HG03432 (cell line): ENCODE data around the gene ARFGEF3.

Source experiments
- ATAC-seq: cut with Tn5 transposase; IDR thresholded peaks from one replicate; pipeline ENCODE4 v1.9.1; 2021; ENCODE audit warnings: mild to moderate bottlenecking, moderate library complexity; ENCODE audit not compliant: unreplicated experiment

ARFGEF3 gene

GRCh38 chr6:138161088-138161337 lies 726 bp upstream of the ARFGEF3 start:
- ATAC-seq, result no peak

GRCh38 chr6:138162111-138162954 lies 594 bp downstream of the ARFGEF3 start:
- ATAC-seq, result peak; percentile 12

GRCh38 chr6:138162955-138163575 lies 1.3 kb downstream of the ARFGEF3 start:
- ATAC-seq, result no peak

DNA sequence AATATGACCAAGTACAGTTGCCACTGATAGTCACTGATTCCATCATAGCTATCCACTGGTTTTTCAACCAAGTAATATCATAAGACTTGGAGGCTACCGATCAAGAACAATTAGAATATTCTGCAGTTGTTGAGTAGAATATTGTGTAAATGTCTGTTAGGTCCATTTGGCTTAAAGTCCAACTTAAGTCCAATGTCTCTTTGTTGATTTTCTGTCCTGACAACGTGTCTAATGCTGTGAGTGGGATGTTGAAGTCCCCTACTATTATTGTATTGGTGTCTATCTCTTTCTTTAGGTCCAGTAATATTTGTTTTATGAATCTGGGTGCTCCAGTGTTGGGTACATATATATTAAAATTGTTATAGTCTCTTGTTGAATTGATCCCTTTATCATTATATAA lies 13.9 kb downstream of the ARFGEF3 start:
- ATAC-seq, result no peak

DNA sequence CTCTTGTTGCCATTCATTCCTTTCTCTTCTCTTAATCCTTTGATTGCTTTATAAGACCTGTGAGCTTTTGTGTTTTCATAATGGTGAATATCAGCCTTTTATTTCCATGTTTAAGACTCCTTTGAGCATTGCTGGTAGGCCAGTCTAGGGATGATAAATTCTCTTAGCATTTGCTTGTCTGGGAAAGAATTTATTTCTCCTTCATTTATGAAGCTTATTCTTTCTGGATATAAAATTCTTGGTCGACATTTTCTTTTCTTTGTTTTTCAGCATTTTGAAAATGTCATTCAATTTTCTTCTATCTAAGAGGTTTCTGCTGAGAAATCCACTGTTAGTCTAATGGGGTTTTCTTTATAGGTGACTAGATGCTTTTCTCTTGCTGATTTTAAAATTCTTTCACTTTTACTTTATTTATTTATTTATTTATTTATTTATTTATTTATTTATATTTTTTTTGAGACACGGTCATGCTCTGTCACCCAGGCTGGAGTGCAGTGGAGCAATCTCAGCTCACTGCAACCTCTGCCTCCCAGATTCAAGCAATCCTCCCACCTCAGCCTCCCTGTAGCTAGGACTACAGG lies 15.0 kb downstream of the ARFGEF3 start:
- ATAC-seq, result no peak

DNA sequence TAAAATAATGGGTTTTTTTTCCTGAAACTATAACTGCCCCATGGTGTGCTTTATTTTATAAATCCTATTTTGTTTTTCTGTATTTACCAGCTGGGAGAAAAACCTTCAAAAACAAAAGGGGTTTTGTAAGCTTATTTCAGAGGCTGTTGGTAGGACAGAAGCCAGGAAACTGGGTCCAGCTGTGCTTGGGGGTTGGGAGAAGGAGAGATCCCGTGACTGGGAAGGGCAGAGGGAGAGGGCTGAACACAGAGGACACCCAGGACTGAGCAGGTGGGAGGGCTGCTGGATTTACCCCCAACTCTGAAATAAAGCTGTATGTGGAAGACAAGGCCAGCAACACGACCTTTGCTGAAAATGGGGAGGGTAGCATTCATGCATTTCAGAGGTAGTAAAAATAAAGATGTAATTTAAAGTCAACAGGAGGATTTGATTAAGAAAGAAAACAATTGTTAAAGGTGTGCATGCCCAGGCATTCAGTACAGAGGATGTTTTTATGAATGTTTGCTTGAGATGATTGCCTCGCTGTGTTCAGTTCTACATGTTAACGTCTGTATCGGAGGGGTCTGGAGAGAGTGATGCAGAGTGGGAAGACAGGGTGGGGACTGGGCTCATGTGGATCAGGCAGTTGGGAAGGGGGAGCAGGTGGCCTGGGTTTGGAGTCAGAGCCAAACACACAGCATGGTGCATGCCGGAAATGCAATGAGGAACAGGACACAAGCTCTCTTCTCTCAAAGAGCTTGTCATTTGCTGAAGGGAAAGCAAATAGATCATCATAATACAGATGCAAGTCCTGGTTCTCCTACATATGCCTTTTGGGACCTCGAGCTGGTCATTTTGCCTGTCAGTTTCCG lies 21.4 kb downstream of the ARFGEF3 start:
- no peak for ATAC-seq

DNA sequence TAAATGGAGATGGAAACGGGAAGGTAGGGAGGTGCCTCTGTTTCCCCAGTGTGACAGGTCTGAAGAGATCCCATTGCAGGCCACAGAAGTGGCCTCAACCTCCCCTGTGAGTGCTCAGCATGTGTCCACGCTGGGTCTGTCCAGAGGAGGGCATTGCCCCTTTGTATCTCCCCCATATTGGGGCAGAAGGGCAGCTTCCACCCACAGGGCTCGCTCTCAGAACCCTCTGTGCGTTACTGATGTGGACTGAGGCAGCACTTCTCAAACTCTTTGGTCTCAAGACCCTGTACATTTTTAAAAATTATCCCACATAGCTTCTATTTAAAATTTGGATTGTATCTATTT lies 22.0 kb downstream of the ARFGEF3 start:
- no peak for ATAC-seq

DNA sequence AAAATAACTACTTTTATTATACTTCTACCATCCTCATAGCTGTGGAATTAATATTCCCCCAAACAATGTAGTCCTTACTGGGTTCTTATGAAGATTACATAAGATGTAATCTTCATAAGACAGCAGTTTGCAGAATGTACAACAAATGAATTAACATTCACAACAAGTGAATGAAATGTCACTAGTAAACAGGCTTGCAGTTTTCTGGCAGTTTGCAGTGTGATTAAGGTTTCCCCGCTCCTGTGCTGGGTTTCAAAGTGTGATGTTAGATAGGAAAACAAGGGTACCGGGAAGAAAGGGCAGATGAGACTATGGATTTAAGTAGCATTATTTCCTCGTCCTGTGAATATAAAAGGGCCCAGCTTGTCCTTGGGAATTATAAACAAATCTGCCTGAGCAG lies 22.5 kb downstream of the ARFGEF3 start:
- ATAC-seq, result no peak

GRCh38 chr6:138187156-138187555 lies 25.4 kb downstream of the ARFGEF3 start:
- ATAC-seq, result no peak

DNA sequence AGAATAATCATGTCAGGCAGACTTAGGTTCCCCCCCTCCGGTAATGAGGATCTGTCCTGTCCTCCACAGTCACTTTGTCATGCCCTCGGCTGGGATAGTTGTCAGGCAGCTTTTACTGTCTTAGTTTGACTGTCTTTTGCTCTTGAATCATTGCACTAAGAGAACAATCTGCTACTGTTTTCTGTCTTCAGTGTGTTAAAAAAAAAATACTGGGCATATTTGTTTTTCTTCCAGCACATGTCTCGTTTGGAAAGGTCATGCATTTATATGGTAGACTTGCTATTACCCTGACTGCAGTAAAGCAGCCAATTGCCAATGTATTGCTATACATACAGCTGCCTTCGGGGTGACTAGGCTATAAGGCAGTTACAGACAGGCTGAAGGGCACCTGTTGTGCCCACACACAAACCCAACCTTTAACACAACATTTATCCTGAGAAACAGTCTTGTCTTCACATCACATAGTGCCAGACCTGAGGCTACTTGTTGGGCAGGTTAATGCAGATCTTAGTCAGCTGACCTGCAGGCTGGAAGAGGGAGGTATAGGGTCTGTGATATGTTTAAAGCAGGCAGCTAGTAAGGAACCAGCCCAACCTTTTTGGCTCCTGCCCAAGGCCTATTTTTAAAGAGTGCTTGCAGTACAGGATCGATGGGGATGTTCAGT lies 26.7 kb downstream of the ARFGEF3 start:
- no peak for ATAC-seq

DNA sequence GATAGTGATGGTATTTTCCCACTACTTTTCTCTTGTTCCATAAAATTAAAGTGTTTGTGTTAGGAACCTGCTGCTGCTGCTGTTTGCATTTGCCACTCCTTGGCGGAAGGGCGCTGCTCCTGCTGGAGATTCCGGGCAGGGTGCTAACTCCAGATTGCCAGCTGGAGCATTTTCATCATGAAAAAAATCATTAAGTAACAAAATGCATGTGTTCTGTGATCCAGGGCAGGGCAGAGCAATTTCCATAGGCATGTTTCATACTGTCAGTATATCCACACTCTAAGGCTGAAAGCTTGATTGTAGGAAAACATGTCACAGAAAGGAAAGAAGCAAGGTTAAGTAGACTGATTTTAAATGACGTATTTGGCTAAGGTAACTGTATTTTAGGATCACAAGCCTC lies 32.5 kb downstream of the ARFGEF3 start:
- no peak for ATAC-seq

DNA sequence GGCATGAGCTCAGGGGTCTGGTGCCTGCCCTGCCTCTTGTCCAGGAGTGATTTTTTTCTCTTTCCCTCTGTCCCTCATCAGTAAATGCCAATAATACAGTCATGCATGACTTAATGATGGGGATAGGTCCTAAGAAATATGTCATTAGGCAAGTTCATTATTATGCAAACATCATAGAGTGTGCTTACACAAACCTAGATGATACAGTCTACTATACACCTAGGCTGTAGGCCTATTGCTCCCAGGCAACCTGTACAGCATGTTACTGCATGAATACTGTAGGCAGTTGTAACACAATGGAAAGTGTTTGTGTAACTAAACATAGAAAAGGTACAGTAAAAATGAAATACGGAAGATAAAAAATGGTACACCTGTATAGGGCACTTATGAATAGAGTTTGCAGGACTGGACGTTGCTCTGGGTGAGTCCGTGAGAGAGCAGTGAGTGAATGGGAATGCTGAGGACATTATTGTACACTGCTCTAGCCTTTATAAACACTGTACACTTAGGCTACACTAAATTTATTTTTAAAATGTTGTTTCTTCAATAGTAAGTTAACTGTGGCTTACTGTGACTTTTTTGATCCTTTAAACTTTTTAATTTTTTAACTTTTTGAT lies 34.5 kb downstream of the ARFGEF3 start:
- ATAC-seq, result no peak

- no peak for ATAC-seq
Observed at GRCh38 chr6:138197570-138197969, 35.8 kb downstream of the ARFGEF3 start.

- no peak for ATAC-seq
Observed at GRCh38 chr6:138198430-138199091, 36.8 kb downstream of the ARFGEF3 start.

- ATAC-seq, result no peak
Observed at GRCh38 chr6:138201836-138202235, 40.1 kb downstream of the ARFGEF3 start.

DNA sequence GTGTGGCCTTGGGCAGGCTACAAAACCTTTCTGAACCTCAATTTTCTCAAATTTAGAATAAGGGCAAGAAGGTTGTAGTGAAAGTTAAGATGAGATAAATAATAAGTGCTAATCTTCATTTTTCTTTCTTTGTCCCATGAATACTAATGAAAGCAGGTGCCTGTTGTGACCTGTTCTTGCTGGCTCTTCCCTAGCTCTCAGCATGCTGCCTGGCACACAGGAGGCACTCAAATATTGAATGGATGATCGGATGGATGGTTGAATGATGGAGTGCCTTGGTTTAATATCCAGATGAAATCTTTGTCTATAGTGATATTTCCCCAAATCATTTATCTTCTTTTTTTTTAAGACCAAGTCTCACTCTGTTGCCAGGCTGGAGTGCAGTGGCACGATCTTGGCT lies 41.6 kb downstream of the ARFGEF3 start:
- no peak for ATAC-seq

DNA sequence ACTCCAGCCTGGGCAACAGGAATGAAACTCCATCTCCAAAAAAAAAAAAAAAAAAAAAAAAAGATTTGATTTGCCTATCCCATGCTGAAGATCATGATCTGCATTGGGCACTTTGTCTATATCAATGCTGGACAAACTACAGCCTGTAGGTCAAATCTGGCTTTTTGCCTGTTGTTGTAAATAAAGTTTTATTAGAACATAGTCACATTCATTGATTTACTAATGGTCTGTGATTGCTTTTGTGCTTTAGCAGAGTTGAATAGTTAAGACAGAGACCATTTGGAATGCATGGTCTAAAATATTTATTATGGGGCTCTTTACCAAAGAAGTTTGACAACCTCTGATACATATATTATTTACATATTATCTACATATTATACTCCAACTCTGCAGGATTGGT lies 42.6 kb downstream of the ARFGEF3 start:
- no peak for ATAC-seq

GRCh38 chr6:138204792-138205384 lies 43.1 kb downstream of the ARFGEF3 start:
- no peak for ATAC-seq

GRCh38 chr6:138205437-138206094 lies 43.8 kb downstream of the ARFGEF3 start:
- ATAC-seq, result no peak
